HFFc6 (cell line): ENCODE results near the gene OXGR1. TPM values are rescaled to one million over a fixed set of nuclear protein-coding genes. Genes with fewer than 3 reads are reported as not detected.

Experiments
- DNase-seq: peaks from one replicate; pipeline ENCODE4 v3.0.0-alpha.2; 2018
- H3K27ac Mint-ChIP-seq: 2 replicates; pipeline ENCODE4 v1.8.0; 2020; ENCODE audit warnings: mild to moderate bottlenecking, mixed read lengths
- H3K27me3 Mint-ChIP-seq: 2 replicates; pipeline ENCODE4 v1.8.0; 2021; ENCODE audit warnings: mild to moderate bottlenecking, moderate library complexity, mixed read lengths; ENCODE audit not compliant: insufficient read depth
- H3K36me3 Mint-ChIP-seq: 2 replicates; pipeline ENCODE4 v1.8.0; 2021; ENCODE audit warnings: low read depth, mixed read lengths
- H3K4me1 Mint-ChIP-seq: 2 replicates; pipeline ENCODE4 v1.8.0; 2020; ENCODE audit warnings: low read depth, mixed read lengths
- H3K4me3 Mint-ChIP-seq: 2 replicates; pipeline ENCODE4 v1.8.0; 2020; ENCODE audit warnings: mild to moderate bottlenecking, moderate library complexity, mixed read lengths
- H3K9me3 Mint-ChIP-seq: 2 replicates; pipeline ENCODE4 v1.8.0; 2020; ENCODE audit warnings: mild to moderate bottlenecking, mixed read lengths
- CTCF ChIP-seq: fragments of 200-600 bp; sonication (generic); IDR thresholded peaks from 2 replicates; pipeline ENCODE4 v1.5.0; 2021; ENCODE audit warnings: antibody characterized with exemption, mild to moderate bottlenecking
- total RNA-seq, 6 experiments: library from RNA; stranded (reverse); fragmentation: NEBNext Ultra II Directional; extraction: Animal tissue kit (Norgen Biotek cat#: 25700); gene quantifications; 2 replicates in 1 of 6; 3 replicates in 5 of 6; pipeline ENCODE4 v1.2.3, GENCODE V29; 2021

The OXGR1 gene
- total RNA-seq, 6 experiments from 2014 or later = not detected

DNA sequence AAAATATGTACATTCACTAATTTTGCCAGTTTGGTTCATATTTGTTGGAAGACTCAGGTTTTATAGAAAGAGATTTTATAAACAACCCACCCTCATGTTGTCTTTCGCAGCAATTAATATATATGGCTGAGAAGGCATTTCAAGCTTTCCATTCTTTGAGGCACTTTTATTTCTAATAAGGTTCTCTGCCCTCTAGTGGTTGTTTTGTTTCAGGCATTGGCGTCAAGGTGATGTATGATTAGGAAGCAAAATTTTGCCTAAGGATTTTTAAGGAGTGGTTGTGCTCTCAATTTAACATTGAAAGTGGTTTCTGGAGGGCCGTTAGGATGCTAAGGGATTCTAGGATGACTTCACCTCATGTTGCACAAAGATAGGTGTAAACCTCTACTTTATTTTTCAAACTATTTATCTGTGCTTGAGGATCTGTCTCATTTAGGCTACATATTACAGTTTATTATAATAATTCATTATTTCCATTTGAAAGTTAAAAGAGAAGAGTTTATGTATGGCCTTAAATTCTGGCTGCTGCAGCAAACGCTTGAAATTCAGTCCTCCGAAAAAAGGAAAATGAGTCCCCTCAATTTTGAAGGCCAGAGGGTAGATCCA lies 35.9 kb downstream of the OXGR1 start:
- H3K4me1 Mint-ChIP-seq = no peaks in the 10 kb centered on the region
- peak; percentile 87 for TF ChIP-seq CTCF
- peak; percentile 24 for DNase-seq
- H3K36me3 Mint-ChIP-seq = no peaks in the 10 kb centered on the region
- no peak overlapping the region for H3K4me3 Mint-ChIP-seq
- H3K27ac Mint-ChIP-seq = no peak overlapping the region
- no peaks in the 10 kb centered on the region; the same call in 1 of the 2 replicates for H3K27me3 Mint-ChIP-seq
- H3K9me3 Mint-ChIP-seq = no peaks in the 10 kb centered on the region

DNA sequence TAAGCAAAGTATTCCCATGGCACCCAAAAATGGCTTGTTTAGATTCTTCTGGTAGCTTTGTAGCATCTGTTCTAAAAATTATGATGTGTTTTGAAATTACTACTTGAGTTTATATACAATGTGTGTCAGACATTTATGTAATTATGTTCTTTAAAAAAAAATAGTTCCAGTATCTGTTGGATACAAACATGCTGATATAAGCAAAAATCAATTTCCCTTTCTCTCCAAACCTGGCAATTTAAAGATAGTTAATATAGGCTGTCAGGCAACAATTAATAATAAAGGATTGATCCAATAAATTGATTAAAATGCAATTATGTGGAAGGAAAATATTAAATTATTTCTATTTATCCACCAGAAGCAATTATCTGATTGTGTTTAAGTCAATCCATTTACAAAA lies 41.7 kb downstream of the OXGR1 start:
- no peak for DNase-seq
- no peak overlapping the region for H3K27ac Mint-ChIP-seq
- no peaks in the 10 kb centered on the region for H3K36me3 Mint-ChIP-seq
- H3K4me1 Mint-ChIP-seq = no peaks in the 10 kb centered on the region
- peaks cover 15% of the 10 kb centered on the region; the same call in 1 of the 2 replicates for H3K9me3 Mint-ChIP-seq
- no peaks in the 10 kb centered on the region; the same call in 1 of the 2 replicates for H3K27me3 Mint-ChIP-seq
- no peak overlapping the region for H3K4me3 Mint-ChIP-seq
- TF ChIP-seq CTCF = no peak

- TF ChIP-seq CTCF = no peak
- no peaks in the 10 kb centered on the region for H3K4me1 Mint-ChIP-seq
- H3K9me3 Mint-ChIP-seq = peaks cover 19% of the 10 kb centered on the region; the same call in 1 of the 2 replicates
Measured at GRCh38 chr13:96948127-96948526, 46.1 kb downstream of the OXGR1 start.

GRCh38 chr13:96947343-96947910 lies 46.8 kb downstream of the OXGR1 start:
- no peaks in the 10 kb centered on the region for H3K36me3 Mint-ChIP-seq
- no peaks in the 10 kb centered on the region; the same call in none of the 2 replicates for H3K27me3 Mint-ChIP-seq
- no peak overlapping the region for H3K27ac Mint-ChIP-seq
- H3K9me3 Mint-ChIP-seq = peaks cover 19% of the 10 kb centered on the region; the same call in 1 of the 2 replicates
- no peak overlapping the region for H3K4me3 Mint-ChIP-seq
- H3K4me1 Mint-ChIP-seq = no peaks in the 10 kb centered on the region
- no peak for TF ChIP-seq CTCF
- no peak for DNase-seq

More at GRCh38 chr13:96948127-96948526, 46.1 kb downstream of the OXGR1 start:
- Mint-ChIP-seq H3K27me3 (no peaks in the 10 kb centered on the region; the same call in none of the 2 replicates), H3K4me3 (no peak overlapping the region), H3K27ac (no peak overlapping the region), H3K36me3 (no peaks in the 10 kb centered on the region)
- no peak for DNase-seq

GRCh38 chr13:96946709-96947311 lies 47.5 kb downstream of the OXGR1 start:
- H3K4me3 Mint-ChIP-seq = no peak overlapping the region
- H3K9me3 Mint-ChIP-seq = peaks cover 19% of the 10 kb centered on the region; the same call in 1 of the 2 replicates

More at GRCh38 chr13:96946709-96947311, 47.5 kb downstream of the OXGR1 start:
- H3K4me1 Mint-ChIP-seq = no peaks in the 10 kb centered on the region
- no peaks in the 10 kb centered on the region; the same call in none of the 2 replicates for H3K27me3 Mint-ChIP-seq
- H3K36me3 Mint-ChIP-seq = no peaks in the 10 kb centered on the region
- no peak for TF ChIP-seq CTCF
- no peak for DNase-seq
- H3K27ac Mint-ChIP-seq = no peak overlapping the region
